HEK293T (cell line): ENCODE data around the gene INPP5A.

Experiments used
- CTCF ChIA-PET: fragments of 350-600 bp; formaldehyde crosslinking; extraction: SDS; loops from one replicate; lab custom pipeline; 2021; ENCODE audit warnings: antibody characterized with exemption, inconsistent platforms; lab: Yijun Ruan, JAX
- POLR2A ChIA-PET: fragments of 350-600 bp; formaldehyde crosslinking; extraction: SDS; loops from one replicate; lab custom pipeline; 2020; ENCODE audit warnings: antibody characterized with exemption, inconsistent platforms; lab: Yijun Ruan, JAX
- DNase-seq: peaks from one replicate; pipeline ENCODE4 v3.0.0; 2012; ENCODE audit warnings: mixed read lengths; ENCODE audit errors: extremely low spot score
- ARNT ChIP-seq: fragments of 450-650 bp; IDR thresholded peaks from 2 replicates; pipeline ENCODE4 v1.6.1; 2017; ENCODE audit warnings: mild to moderate bottlenecking
- BHLHE40 ChIP-seq: fragments of 450-650 bp; IDR thresholded peaks from 2 replicates; pipeline ENCODE4 v1.6.1; 2016; ENCODE audit warnings: mild to moderate bottlenecking, moderate library complexity, borderline replicate concordance
- CTBP1 ChIP-seq: fragments of 450-650 bp; IDR thresholded peaks from 2 replicates; pipeline ENCODE4 v1.6.1; 2016; ENCODE audit warnings: borderline replicate concordance
- ELF4 ChIP-seq: fragments of 450-650 bp; IDR thresholded peaks from 2 replicates; pipeline ENCODE4 v1.6.1; 2017; ENCODE audit warnings: antibody characterized with exemption
- FOXA1 ChIP-seq: fragments of 450-650 bp; IDR thresholded peaks from 2 replicates; pipeline ENCODE4 v1.6.1; 2016; ENCODE audit warnings: mild to moderate bottlenecking
- FOXK2 ChIP-seq: fragments of 450-650 bp; IDR thresholded peaks from 2 replicates; pipeline ENCODE4 v1.6.1; 2016; ENCODE audit warnings: mild to moderate bottlenecking
- FOXM1 ChIP-seq: fragments of 450-650 bp; IDR thresholded peaks from 2 replicates; pipeline ENCODE4 v1.6.1; 2017; ENCODE audit warnings: mild to moderate bottlenecking, borderline replicate concordance
- HDGF ChIP-seq: fragments of 450-650 bp; IDR thresholded peaks from 2 replicates; pipeline ENCODE4 v1.6.1; 2017; ENCODE audit warnings: antibody characterized with exemption, borderline replicate concordance
- L3MBTL2 ChIP-seq: fragments of 450-650 bp; conservative IDR thresholded peaks from 2 replicates; pipeline ENCODE4 v1.6.1; 2016; ENCODE audit warnings: mild to moderate bottlenecking
- LEF1 ChIP-seq: fragments of 450-650 bp; IDR thresholded peaks from 2 replicates; pipeline ENCODE4 v1.6.1; 2017; ENCODE audit warnings: mild to moderate bottlenecking, borderline replicate concordance
- NFRKB ChIP-seq: fragments of 450-650 bp; IDR thresholded peaks from 2 replicates; pipeline ENCODE4 v1.6.1; 2016; ENCODE audit warnings: mild to moderate bottlenecking, moderate library complexity
- PKNOX1 ChIP-seq: fragments of 450-650 bp; IDR thresholded peaks from 2 replicates; pipeline ENCODE4 v1.6.1; 2016
- SP1 ChIP-seq: fragments of 450-650 bp; IDR thresholded peaks from 2 replicates; pipeline ENCODE4 v1.6.1; 2017
- SUZ12 ChIP-seq: fragments of 450-650 bp; IDR thresholded peaks from 2 replicates; pipeline ENCODE4 v1.6.1; 2016; ENCODE audit warnings: mild to moderate bottlenecking
- TARDBP ChIP-seq: fragments of 450-650 bp; IDR thresholded peaks from 2 replicates; pipeline ENCODE4 v1.6.1; 2016
- ZNF384 ChIP-seq: fragments of 450-650 bp; IDR thresholded peaks from 2 replicates; pipeline ENCODE4 v1.6.1; 2016

Gene INPP5A

DNA sequence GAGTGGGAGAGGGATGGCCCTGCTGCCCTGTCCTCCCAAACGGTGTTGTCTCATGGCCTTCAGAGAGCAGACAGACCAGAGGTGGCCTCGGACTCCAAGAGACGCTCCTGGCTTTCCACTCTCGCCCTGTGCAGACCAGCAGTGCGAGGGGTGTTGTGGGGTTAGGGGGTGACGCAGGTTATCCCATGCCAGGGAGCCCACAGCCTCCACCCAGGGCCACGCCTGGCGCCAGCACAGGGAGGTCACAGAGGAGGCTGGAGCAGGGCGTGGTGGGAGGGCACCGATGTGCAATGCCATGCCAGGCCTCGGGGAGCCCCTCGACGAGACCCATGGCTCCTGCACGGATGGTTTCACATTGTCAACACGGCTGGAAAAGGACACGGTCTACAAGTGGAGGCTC lies 52.1 kb downstream of the INPP5A start:
- no peak for TF ChIP-seq PKNOX1
- no peak for TF ChIP-seq SUZ12
- no peak for TF ChIP-seq SP1
- TF ChIP-seq L3MBTL2, result no peak
- no peak for TF ChIP-seq FOXM1
- no peak for TF ChIP-seq HDGF
- TF ChIP-seq TARDBP, result no peak
- no peak for TF ChIP-seq CTBP1
- no peak for TF ChIP-seq ARNT
- no peak for TF ChIP-seq BHLHE40
- ChIA-PET POLR2A (no interaction called here), CTCF (no interaction called here)
- DNase-seq, result no peak

- DNase-seq, result no peak
- TF ChIP-seq ARNT, result no peak
- TF ChIP-seq ZNF384, result no peak
- ChIA-PET POLR2A (no interaction called here), CTCF (no interaction called here)
Measured at GRCh38 chr10:132590094-132590751, 52.6 kb downstream of the INPP5A start.

DNA sequence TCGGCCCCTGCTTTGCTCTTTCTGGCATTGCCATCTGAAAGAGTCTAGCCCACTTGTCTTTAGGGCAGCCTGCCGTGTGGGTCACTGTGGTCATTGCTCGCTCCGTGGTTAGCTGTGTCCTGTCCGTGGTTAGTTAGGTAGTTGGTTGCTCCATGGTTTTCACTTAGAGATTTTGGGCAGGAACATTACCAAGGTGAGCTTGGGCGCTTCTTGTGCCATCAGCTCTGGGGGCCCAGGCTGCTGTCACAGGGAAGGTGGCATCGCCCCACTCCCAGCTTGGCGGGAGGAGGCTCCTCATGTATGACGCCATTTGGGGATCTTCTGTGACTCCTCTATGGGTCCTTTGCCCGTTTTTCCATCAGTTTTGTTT lies 53.1 kb downstream of the INPP5A start:
- no peak for DNase-seq
- TF ChIP-seq SUZ12 (no peak), LEF1 (no peak), ZNF384 (no peak), SP1 (no peak), L3MBTL2 (no peak), FOXM1 (no peak), NFRKB (no peak)
- ChIA-PET POLR2A (no interaction called here), CTCF (no interaction called here)

DNA sequence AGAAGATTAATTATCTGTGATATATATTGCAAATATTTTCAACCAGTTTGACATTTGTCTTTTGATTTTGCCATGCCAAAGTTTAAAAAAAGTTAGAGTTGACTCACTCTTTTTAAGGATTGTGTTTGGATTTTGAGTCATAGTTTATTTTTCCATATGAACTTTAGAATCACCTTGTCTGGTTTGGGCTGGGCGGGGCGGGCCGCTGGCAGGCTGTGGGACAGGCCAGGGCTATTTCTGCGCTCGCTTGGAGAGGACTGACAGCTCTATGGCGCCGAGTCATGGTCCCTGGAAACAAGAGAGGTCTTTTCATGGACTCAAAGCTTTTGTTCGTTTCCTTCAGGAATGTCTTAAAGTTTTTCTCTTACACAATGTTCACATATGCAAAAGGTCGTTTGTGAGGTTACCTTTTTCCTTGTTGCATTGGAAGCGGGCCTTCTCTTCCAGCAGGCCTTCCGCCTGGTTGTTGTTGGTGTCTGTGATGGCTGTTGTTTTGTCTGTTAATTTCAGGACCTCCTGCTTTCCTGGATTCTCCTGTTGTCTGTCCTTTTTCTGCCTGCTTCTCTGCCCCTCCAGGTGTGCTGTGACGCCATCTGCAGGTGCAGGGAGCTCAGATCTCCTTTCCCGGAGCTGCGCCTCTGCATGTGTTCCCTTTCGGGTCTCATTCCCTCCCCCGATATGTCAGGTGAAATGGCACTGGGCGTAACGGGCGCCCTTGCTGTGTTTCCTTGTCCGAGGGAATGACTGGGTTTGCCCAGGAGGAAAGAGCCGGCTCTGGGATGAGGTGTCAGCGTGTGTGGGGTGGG lies 53.8 kb downstream of the INPP5A start:
- TF ChIP-seq SP1 (no peak), BHLHE40 (no peak), FOXM1 (no peak), FOXK2 (no peak), ELF4 (no peak), ZNF384 (no peak), ARNT (no peak), FOXA1 (no peak), L3MBTL2 (no peak)
- POLR2A ChIA-PET, result no interaction called here
- CTCF ChIA-PET, result no interaction called here
- DNase-seq, result no peak

DNA sequence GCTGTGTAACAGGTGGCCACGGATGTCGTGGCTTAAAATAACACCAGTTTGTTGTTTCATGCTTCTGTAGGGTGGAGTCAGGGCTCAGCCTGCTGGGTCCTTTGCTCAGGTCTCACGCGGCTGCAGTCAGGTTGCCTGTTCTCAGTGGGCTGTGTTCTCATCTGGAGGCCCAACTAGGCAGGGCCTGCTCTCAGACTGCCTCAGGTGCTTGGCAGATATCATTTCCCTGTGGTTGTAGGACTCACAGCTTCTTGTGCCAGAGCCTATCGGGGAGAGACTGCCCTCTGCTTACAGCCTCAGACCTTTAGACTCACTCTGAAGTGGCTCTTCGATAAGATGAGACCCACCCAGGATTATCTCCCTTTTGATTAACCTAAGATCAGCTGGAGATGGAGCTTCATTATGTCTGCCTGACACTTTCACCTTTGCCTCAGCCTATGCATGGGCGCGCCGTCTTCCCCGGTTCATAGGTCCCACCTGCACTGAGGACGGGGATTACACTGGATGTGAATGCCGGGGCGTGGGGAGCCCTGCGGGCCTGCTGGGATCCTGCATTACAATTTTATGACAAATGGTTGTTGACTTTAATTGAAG lies 55.3 kb downstream of the INPP5A start:
- CTCF ChIA-PET, result interaction anchor here (0.6 kb wide), 1 partner anchor 24 kb away, joined by 5 read pairs; no protein-coding TSS in a partner anchor
- TF ChIP-seq ARNT (no peak), FOXA1 (no peak), NFRKB (no peak), HDGF (no peak), FOXM1 (no peak), PKNOX1 (no peak), SP1 (no peak), ZNF384 (no peak), CTBP1 (no peak), L3MBTL2 (no peak), BHLHE40 (no peak), SUZ12 (no peak), ELF4 (no peak), FOXK2 (no peak), LEF1 (no peak), TARDBP (no peak)

DNA sequence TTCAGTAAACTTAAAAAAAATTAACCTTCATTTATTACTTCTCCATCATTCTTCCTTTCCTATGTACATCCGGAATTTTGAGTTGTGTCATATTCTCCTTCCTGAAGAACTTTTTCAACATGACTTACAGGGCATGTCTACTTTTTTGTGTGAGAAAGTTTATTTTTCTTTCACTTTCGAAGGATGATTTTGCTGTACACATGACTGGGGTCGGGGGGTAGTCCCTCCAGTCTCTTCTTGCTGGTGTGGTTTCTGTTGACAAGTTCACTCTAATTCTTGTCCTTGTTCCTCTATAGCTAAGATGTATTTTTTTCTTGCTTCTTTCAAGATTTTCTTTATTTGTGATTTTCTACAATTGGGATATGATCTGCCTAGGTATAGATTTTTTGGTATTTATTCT lies 55.8 kb downstream of the INPP5A start:
- CTCF ChIA-PET, result no interaction called here
- DNase-seq, result no peak
- TF ChIP-seq ZNF384 (no peak), L3MBTL2 (no peak), FOXK2 (no peak), TARDBP (no peak), LEF1 (no peak), CTBP1 (no peak), ELF4 (no peak), ARNT (no peak), SP1 (no peak), PKNOX1 (no peak), NFRKB (no peak), BHLHE40 (no peak), FOXA1 (no peak), FOXM1 (no peak), HDGF (no peak), SUZ12 (no peak)
- POLR2A ChIA-PET, result no interaction called here

More for the DNA sequence above, 55.3 kb downstream of the INPP5A start:
- POLR2A ChIA-PET, result no interaction called here
- DNase-seq, result no peak
